ENCODE data around the gene TMEM41B. TPM values are rescaled to one million over a fixed set of nuclear protein-coding genes. Genes with fewer than 3 reads are reported as not detected.

TMEM41B gene
- total RNA-seq, 4 donors from 2014 or later, result 30.5 to 41.1 (median 39.4) TPM

DNA sequence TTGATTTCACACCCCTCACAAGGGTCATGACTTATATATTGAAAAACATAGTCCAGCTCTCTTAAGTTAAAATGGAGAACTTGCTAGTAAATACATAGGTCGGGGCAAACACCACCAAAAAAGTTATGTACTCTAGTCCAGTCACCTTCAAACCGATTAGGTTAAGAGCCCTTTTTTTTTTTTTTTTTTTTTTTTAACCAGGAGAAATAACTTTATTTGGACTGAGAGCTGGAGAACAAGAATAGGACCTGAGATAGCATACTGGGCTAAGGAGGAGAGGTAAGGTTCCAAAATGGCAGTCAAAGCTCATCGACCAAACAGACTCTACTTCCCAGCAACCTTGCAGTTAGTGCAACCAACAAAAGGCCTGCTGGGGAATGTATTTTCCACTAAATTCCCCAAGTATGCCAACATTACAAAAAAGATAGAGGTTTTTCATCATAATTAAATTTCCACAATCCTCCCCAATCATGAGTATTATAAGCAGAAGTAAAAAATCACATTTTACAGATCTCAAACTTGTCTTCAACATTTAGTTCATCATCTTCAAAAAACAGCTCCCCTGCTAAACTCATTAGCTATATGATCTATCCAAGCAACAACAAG lies 3.8 kb downstream of the TMEM41B start:
- no peak overlapping the region for H3K4me3 ChIP-seq (ENCODE audit: low read depth, poor library complexity, severe bottlenecking)
- TF ChIP-seq POLR2A (IDR thresholded peaks at IDR 0.05), result no peak
- TF ChIP-seq, protein P1, sequence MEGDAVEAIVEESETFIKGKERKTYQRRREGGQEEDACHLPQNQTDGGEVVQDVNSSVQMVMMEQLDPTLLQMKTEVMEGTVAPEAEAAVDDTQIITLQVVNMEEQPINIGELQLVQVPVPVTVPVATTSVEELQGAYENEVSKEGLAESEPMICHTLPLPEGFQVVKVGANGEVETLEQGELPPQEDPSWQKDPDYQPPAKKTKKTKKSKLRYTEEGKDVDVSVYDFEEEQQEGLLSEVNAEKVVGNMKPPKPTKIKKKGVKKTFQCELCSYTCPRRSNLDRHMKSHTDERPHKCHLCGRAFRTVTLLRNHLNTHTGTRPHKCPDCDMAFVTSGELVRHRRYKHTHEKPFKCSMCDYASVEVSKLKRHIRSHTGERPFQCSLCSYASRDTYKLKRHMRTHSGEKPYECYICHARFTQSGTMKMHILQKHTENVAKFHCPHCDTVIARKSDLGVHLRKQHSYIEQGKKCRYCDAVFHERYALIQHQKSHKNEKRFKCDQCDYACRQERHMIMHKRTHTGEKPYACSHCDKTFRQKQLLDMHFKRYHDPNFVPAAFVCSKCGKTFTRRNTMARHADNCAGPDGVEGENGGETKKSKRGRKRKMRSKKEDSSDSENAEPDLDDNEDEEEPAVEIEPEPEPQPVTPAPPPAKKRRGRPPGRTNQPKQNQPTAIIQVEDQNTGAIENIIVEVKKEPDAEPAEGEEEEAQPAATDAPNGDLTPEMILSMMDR (IDR thresholded peaks at IDR 0.05), result no peak
- WGBS, 2 donors, result 91 to 92% methylated on average over 3 of the region's 3 CpGs
- intact Hi-C loops (cut with DNase I; ENCODE audit: low total_unique reads), result no loop called here
- DNase-seq (ENCODE audit: low spot score in 2 of 2), result no peak

DNA sequence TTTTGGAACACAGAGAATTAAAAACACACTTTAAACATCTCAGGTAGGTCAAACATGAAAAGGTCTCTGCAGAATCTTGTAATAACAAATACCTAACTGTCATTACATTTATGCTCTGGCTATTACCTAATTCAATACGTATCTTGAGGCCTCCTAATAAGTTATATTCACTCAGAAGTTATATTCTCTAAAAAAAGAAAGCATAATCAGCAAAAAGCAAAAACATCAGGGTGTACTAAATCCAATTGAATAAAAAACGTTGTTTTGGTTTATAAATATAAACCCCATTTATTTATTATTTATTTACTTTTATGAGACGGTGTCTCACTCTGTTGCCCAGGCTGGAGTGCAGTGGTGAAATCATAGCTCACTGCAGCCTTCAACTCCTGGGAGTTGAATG lies 10.2 kb downstream of the TMEM41B start:
- TF ChIP-seq, protein P1 (IDR thresholded peaks at IDR 0.05), result no peak
- no peak for TF ChIP-seq POLR2A (IDR thresholded peaks at IDR 0.05)
- no peak overlapping the region for H3K4me3 ChIP-seq (ENCODE audit: low read depth, poor library complexity, severe bottlenecking)
- WGBS, 2 donors, result 80 to 82% methylated on average over 3 of the region's 3 CpGs
- intact Hi-C loops (cut with DNase I; ENCODE audit: low total_unique reads), result no loop called here
- DNase-seq (ENCODE audit: low spot score in 2 of 2), result no peak

GRCh38 chr11:9302448-9302847 lies 11.9 kb downstream of the TMEM41B start:
- intact Hi-C loops (cut with DNase I; ENCODE audit: low total_unique reads), result no loop called here
- TF ChIP-seq, protein P1 (IDR thresholded peaks at IDR 0.05), result no peak
- TF ChIP-seq POLR2A (IDR thresholded peaks at IDR 0.05), result no peak
- DNase-seq (ENCODE audit: low spot score in 2 of 2), result no peak
- 95% methylated on average over 3 of the region's 3 CpGs; no CpG with 5 or more reads in 1 of the 2 donors for WGBS, 2 donors
- H3K4me3 ChIP-seq (ENCODE audit: low read depth, poor library complexity, severe bottlenecking), result no peak overlapping the region

- TF ChIP-seq POLR2A (IDR thresholded peaks at IDR 0.05), result no peak
- TF ChIP-seq, protein P1 (IDR thresholded peaks at IDR 0.05), result no peak
- DNase-seq (ENCODE audit: low spot score in 2 of 2), result no peak
- WGBS, 2 donors, result 71 to 84% methylated on average over 10 of the region's 10 CpGs
- intact Hi-C loops (cut with DNase I; ENCODE audit: low total_unique reads), result no loop called here
- H3K4me3 ChIP-seq (ENCODE audit: low read depth, poor library complexity, severe bottlenecking), result no peak overlapping the region
Measured at GRCh38 chr11:9301720-9302119, 12.7 kb downstream of the TMEM41B start.

- TF ChIP-seq POLR2A (IDR thresholded peaks at IDR 0.05), result no peak
- TF ChIP-seq, protein P1 (IDR thresholded peaks at IDR 0.05), result no peak
- no peak for DNase-seq (ENCODE audit: low spot score in 2 of 2)
- WGBS, 2 donors, result 92 to 96% methylated on average over 7 of the region's 7 CpGs
- intact Hi-C loops (cut with DNase I; ENCODE audit: low total_unique reads), result no loop called here
- H3K4me3 ChIP-seq (ENCODE audit: low read depth, poor library complexity, severe bottlenecking), result no peak overlapping the region
Measured at GRCh38 chr11:9293646-9294045, 20.7 kb downstream of the TMEM41B start.
